ENCODE measurements around the gene OMA1.
"Not testable (repeated sequence)": the region's sequence is repeated elsewhere in the genome, so short reads cannot be mapped to it uniquely, and the experiment has no call there.

OMA1 gene

DNA sequence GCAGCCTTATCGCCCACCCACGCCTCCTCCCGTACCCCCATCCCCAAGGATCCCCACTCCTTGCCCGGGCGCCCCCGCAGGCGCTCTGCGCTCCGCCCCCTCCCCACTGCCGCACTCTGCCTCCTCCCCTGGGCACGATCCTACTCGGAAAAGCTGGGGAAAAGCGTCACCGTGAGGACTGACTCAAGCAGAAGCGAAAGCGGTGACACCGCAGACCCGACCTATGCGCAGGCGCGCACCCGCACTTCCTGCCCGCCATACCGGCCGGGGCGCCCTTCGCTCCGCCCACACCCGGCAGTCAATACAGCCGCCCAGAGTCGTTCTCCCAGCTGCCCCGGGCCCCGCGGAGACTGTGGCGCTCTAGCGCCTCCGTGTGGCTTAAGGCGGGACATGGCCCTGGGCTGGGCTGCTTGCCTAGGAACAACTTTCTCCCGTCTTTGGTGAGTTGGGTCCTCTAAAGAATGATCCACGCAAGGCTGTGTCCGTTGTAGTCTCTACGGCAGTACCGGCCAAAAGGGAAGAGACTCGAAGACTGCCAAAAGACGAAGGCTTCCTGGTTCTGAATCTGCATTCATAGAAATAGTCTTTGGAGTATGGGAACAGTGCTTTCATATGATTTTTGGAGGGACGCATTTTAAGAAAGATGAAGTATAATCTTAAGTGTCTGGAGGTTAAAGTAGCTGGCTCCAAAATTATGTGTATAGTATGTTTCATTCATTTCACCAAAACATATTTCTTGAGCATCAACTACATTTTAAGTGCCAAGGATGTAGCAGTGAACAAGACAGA lies at the start of gene OMA1:
Gene OMA1, minus strand, starts transcription at position 207 of the 789 bp plus-strand sequence. CDS start 7,432 bp downstream, outside the sequence.
- DNase-seq (ENCODE audit: low spot score) = peak; percentile 97

DNA sequence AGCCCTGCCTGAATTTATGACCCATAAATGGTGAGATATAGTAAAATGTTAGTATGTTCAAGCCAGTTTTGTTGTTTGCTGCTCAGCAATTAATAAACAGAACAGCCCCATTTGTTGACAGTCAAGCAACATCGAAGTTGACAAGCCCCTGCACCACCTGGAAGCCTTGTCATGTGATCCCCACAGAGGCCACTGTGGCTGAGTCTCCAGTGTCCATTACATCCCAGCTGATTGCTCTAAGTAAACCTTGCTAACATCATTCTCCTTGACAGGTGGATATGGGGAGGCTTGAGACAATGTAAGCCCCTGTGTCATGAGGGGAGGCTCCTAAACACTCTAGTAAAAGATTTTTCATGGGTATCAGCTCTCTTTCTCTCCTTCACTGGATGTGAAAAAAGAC lies 48.0 kb upstream of the OMA1 start:
- DNase-seq (ENCODE audit: low spot score) = no peak

DNA sequence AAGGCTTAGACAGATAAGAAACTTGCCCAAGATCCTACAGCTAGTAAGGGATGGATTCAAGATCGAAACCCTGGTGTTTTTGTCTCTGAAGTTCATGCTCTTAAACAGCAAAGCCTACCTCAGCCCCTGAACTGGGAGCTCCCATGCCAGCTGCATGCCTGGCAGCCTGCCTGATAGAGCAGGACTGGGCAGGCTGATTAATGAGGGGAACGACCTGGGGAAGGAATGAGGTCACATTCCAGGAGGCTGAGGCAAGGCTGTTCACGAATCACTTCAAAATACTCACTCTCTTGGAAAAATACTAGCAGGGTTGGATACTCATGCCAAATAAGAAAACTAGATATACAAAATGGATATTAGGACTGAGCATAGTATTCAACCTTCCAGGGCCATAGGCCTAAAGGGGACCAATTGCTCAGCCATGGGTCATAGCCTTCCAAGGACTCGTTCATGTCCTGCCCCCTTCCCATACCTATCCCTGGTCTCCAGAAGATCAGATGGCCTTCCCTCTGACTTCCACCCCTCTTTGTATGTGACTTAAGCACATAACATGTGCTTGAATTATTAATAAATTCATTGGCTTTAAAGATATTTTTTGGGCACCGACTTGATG lies 46.1 kb upstream of the OMA1 start:
- peak; percentile 30 for DNase-seq (ENCODE audit: low spot score)

DNA sequence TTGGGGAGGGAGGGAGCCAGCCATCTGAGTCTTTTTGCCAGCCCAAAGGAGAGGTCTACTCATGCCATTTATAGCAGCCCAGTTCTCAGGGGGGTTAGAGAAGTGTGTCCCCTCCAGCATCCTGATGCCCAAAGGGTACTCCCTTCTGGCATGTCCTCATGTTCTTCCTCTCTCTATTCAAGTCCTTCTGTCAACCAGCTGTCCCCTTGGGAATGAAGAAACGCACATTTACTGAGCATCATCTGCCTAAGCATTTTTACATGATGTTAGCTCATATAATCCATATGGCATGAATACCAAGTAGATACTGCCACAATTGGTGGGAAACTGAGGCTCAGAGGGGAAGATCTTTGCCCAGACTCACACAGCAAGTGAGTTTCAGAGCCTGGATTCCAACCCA lies 45.3 kb upstream of the OMA1 start:
- no peak for DNase-seq (ENCODE audit: low spot score)

DNA sequence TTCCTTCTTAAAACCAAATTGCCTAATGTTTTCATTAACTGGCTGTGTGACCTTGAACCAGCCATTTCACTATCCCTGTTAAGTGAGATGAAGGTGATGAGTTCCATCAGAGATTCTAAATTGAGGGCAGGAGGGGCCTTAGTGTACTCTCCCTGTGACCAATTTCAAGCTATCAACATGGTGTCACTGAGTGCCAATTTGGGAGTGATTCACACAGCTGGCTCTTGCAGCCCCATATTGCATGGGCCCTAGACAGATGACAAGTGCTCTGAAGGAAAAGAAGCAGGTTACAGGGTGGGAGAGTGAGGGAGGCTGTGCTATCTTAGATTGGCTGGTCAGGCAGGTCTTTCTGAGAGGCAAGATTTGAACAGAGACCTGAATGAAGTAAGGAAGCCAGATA lies 43.5 kb upstream of the OMA1 start:
- no peak for DNase-seq (ENCODE audit: low spot score)

DNA sequence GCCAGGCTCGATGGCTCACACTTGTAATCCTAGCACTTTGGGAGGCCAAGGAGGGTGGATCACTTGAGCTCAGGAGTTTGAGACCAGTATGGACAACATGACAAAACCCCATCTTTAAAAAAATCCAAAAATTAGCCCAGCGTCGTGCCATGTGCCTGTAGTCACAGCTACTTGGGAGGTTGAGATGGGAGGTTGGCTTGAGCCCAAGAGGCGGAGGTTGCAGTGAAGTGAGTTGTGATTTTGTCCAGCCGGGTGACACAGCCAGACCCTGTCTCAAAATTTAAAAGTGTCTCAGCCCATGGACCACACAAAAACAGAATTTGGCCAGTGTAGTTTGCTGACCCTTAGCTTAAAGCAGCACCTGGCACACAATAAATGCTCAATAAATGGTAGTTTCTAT lies 41.9 kb upstream of the OMA1 start:
- no peak for DNase-seq (ENCODE audit: low spot score)

DNA sequence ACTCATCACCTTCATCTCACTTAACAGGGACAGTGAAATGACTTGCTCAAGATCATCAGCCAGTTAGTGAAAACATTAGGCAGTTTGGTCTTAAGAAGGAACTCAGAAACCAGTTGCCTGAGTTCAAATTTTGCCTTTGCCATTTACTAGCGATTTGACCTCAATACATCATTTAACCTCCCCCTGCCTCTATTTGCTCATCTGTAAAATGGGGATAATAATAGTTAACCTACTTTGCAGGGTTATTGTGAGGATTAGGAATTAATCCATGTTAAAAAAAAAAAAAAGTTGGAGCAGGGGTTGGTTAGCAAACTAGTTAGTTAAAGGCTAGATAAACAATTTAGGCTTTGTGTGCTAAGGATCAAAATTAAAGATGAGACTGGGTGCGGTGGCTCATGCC lies 41.1 kb upstream of the OMA1 start:
- DNase-seq (ENCODE audit: low spot score) = no peak

DNA sequence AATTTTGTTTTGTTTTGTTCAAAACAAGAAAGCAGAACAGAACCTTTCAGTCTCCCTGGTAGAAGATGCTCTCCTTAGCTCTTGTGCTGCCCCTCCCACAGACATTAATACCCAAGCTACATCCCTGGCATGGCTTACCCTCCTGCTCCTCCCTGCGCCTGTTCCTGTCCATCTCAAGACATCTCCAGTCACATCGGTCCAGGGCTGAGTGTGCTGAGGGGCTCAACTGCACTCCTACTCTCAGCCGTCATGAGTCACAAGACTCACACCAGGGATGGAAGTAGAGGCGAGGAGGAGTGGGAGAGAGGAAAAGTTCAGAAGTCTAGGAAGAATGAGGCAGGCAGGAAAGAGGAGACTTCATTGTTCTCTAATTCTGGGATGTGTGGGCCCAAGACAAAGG lies 39.7 kb upstream of the OMA1 start:
- DNase-seq (ENCODE audit: low spot score) = no peak

DNA sequence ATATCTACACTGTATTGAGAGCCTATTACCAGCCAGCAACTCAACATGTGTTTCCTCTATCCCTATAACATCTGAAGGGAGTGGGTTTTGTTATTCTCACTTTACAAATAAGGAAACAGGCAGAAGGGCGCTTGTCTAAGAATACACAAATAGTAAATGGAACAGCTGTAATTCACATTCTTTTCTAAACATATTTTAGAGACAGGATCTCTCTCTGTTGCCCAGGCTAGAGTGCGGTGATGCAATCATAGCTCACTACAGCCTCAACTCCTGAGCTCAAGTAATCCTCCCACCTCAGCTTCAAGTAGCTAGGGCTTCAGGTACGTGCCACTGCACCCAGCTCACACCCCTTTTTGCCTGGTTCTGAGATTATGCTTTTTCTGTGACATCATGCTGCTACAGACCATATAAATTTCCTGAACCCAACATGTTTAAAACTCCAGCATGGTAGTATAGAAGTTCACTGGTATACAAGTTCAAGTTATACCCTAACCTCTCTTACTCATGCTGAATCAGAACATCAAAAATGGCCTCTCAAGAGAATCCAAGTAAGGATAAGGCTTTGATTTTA lies 39.1 kb upstream of the OMA1 start:
- DNase-seq (ENCODE audit: low spot score) = no peak

DNA sequence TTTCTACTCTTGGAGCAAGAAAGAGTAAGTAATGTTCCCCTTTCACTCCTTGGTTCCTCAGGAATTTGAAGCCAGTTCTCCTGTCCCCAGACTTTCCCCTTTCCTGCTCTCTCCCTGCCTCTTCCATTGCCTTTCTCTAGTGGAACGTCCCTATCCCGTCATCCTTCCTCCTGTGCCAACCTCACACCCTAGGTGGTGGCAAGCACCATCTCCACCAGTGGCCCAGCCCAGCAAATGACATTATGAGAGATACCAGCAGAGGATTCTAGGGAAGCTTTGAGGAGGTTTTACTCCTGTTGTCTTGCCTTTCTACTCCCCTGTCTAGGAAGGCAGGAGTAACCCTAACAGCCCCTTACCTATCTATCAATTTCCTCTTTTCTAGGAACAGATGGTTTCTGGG lies 38.6 kb upstream of the OMA1 start:
- DNase-seq (ENCODE audit: low spot score) = no peak

DNA sequence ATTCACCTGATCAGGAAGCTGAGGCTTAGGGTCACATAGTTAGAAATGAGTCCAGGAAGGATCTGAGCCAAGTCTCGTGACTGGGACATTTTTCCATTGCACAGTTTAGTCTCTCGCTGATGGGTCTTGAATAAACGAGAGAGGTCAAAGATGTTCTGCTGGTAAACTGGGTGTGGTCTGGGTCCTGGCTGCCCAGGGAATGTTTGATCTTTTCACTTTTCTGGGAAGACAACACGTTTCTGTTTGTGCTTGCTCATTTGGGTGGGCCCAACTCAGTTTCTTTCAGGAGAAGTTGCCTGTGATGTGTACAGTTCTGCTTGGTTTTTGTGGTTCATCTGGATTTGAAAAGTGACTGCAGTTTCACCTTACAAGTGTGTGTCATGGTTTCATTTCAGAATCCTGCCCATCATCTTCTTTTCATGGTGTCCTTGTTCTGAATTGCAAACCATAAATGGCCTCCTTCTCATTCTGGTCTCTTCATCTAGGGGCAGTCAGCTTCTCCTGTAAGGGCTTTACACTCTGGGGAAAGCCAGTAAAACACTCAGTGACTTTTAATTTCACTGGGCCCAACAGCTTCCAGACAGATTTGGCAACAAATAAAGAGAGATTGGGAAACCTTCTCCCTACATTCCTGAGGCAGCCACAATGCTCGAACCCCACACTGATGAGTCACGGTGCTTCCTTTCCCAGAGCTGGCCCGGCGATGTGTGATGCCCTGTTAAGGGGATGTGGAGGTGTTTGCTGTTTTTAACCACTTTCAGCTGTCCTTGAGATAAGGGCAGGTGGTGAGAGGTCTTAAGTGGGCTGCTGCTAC lies 37.8 kb upstream of the OMA1 start:
- DNase-seq (ENCODE audit: low spot score) = peak; percentile 66

DNA sequence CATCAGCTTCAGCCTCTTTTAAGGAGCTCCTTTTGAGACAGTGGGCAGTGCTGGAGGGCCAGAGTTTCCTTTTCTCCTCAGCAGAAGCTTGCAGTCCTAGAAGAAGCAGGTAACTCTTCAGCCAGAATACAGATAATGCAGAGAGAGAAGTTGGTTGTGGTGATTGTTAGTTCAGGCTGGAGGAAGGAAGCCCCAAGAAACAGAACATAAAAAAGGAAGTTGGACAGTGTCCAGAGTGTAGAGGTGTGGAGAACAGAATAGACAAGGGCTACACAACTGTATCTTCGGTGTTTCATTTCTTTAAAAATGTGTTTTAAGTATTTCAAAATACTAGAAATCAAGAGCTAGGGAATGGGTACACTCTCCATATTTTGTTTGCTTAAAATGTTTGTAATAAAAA lies 37.0 kb upstream of the OMA1 start:
- DNase-seq (ENCODE audit: low spot score) = no peak

DNA sequence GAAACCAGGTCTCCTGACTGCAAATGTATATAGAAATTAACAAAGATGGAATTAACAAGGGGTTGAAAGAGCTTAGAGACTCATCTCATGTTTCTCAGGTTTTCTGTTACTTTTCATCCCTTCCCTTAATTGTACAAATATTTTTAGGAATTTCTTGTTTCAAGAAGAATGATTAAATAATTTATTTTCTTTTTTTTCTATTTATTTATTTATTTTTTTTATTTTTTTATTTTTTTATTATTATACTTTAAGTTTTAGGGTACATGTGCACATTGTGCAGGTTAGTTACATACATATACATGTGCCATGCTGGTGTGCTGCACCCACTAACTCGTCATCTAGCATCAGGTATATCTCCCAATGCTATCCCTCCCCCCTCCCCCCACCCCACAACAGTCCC lies 35.6 kb upstream of the OMA1 start:
- DNase-seq (ENCODE audit: low spot score) = not testable (repeated sequence)

DNA sequence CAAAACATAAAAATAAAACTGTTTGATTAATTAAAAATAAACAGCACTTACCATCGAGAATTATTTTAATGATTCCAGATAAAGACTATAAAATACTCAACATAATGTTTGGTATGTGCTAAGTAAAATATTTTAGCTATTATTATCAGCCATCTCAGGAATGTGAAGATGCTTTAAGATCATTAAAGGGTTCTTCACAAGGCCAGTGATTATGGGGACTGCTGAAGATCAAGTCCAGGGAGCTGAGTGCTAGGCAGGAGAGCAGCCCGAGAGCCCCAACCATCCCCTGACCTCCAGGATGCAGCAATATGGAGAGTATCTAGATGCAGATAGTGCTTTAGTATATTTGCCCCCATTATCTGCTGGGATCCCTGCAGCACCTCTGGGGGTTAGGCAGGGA lies 35.1 kb upstream of the OMA1 start:
- DNase-seq (ENCODE audit: low spot score) = no peak

DNA sequence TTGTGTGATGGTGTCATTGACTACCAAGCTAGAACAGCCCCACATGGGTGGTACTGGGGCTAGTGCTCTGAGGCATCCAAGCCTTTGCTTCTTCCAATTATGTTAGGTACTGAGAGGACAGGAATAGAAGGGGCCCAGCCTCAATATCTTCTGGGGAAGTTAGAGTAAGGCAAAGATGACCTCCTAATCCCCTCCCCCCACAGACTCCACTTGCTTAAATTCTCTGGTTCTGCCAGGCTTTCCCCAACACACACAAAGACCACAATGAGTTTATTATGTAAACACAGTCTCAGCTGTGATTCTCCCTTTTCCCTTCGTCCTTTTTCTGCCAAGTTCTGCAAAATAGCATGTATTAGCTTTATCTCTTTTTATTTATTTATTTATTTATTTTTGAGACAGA lies 33.7 kb upstream of the OMA1 start:
- no peak for DNase-seq (ENCODE audit: low spot score)

DNA sequence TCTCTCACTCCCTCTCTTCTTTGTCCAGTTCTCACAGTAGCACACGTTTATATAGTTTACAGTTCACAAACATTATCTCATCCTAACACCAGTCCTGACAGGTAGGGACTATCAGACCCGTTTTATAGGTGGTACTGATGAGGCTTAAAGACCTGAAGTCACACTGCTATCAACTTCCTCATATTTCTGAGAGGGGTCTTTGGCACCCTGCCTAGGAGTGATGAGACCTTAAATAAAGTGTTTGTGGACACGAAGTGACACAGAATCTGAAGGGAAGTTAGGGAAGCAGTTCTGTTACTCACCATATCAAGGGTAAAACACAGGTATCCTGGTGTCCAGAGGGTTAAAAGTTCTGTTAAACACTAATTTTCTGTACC lies 31.1 kb upstream of the OMA1 start:
- no peak for DNase-seq (ENCODE audit: low spot score)

DNA sequence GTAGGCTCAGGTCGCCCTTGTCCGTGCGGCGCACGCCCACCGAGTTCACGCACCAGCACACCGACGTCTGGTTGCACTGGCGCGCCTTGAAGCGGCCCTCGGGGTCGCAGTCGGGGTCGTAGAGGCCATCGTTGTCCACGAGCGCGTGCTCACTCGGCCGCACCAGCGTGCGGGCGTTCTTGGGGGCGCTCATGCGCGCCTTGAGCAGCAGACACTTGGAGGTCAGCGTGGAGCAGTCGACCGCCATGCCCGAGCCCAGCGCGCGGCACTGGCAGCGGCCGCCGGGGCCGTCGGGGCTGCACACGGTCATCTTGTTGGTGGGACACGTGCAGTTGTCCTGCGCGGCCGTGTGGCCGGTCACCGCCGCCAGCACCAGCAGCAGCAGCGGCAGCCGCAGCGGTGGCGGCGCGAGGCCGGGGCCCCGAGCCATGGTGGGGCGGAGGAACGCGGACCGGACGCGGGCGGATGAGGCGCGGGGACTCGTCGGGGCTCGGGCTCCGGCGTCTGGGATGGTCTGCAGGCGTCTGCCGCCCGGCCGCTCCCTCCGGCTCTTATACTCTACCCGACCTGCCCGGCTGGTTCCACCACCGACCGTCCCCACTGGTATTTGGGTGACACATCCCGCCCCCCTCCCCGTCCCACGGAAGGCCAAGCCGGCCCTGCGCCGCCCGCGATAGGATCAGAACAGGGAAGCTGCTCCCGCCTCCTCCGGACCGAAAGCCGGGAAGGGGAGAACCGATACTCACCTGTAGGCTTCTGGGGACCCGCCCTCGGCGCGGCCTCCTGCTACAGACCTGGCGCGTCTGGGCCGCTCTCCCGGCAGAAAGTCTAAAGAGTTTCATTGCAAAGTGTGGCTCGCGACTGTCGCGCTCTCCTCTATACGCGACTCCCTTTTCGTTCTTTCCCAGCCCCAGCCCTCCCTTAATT lies 30.5 kb upstream of the OMA1 start, which contains the start of gene TACSTD2:
Gene TACSTD2, minus strand, starts transcription at position 526 of the 927 bp plus-strand sequence. Its CDS starts 96 bp downstream, at position 430.
- no peak for DNase-seq (ENCODE audit: low spot score)

DNA sequence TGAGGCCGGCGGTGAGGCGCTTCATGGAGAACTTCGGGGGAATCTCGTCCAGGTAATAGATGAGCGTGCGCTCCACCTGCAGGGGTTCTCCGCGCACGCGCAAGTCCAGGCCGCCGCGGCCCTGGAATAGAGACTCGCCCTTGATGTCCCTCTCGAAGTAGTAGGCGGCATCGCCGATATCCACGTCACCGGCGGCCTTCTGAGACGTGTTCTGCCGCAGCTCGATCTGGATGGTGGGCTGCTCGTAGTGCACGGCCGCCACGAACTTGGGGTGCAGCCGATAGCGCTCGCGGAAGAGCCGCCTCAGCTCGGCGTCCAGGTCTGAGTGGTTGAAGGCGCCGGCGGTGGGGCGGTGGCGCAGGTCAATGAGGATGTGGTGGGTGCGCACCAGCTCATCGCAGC lies 29.8 kb upstream of the OMA1 start:
- DNase-seq (ENCODE audit: low spot score) = no peak

DNA sequence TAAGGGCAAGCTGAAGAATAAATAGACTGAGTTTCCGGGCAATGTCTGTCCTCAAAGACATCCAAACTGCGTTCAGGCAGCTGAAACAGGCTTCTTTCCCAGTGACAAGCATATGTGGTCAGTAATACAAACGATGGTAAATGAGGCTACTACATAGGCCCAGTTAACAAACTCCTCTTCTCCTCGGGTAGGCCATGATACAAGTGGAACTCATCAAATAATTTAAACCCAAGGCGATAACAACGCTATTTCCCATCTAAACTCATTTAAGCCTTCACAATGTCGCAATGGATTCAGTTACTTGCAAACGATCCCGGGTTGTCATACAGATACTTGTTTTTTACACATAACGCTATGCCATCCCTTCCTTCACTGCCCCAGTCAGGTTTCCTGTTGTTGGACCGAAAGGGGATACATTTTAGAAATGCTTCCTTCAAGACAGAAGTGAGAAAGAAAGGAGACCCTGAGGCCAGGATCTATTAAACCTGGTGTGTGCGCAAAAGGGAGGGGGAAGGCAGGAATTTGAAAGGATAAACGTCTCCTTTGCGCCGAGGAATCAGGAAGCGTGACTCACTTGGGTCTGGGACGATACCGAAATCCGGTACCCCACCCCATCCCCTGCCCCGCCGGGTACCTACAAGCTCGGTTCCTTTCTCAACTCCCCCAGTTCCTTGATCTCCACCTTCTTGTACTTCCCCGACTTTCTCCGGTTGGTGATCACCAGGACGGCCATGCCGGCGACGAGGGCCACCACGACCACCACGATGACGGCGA lies 29.2 kb upstream of the OMA1 start:
- DNase-seq (ENCODE audit: low spot score) = no peak

DNA sequence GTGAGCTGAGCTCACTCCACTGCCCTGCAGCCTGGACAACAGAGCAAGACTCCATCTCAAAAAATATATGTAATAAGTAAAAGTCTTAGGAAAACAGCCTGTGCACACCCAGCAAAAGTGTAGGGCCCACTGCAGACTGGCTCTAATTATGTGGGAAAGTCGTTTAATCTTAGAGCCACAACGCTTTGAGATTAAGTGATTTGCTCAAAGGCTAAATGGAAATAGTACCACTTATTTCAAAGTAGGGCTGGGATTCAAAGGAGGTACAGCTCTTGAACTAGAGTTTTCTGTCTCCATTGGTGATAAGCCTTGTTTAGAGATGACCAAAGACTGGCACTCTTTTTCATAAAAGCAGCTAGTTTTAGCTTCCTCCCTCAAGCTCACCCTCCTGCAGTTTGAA lies 28.3 kb upstream of the OMA1 start:
- DNase-seq (ENCODE audit: low spot score) = no peak

Data from LoVo (cell line).